ENCODE measurements around the gene TRAPPC10.

DNA sequence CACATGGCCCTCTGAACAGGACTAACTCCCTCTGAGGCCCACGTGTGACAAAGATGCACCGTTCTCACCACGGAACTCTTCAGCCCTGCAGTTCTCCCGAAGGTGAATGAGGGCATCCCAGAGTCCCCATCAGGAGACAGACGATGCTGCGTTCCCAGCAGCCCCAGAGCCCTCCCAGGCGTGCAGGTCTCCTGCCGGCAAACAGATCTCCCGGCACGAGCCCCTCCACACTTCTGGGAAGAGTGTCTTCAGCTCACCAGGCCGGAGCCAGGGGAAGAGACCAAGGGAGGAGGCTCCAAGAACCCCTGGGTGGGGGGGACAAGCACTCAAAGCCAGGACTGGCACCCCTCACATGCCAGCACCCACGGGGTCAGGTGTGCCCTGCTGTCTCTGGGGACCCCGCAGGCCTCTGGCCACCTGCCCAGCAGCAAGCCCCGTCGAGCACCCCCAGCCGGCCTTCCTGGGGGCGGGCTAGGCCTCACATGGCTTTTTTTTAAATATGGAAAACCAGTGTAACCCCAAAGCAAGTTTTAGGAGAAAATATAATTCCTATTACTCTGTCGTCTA, 45.1 kb upstream of the TRAPPC10 start:
- TF ChIP-seq, protein P1, sequence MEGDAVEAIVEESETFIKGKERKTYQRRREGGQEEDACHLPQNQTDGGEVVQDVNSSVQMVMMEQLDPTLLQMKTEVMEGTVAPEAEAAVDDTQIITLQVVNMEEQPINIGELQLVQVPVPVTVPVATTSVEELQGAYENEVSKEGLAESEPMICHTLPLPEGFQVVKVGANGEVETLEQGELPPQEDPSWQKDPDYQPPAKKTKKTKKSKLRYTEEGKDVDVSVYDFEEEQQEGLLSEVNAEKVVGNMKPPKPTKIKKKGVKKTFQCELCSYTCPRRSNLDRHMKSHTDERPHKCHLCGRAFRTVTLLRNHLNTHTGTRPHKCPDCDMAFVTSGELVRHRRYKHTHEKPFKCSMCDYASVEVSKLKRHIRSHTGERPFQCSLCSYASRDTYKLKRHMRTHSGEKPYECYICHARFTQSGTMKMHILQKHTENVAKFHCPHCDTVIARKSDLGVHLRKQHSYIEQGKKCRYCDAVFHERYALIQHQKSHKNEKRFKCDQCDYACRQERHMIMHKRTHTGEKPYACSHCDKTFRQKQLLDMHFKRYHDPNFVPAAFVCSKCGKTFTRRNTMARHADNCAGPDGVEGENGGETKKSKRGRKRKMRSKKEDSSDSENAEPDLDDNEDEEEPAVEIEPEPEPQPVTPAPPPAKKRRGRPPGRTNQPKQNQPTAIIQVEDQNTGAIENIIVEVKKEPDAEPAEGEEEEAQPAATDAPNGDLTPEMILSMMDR (IDR thresholded peaks at IDR 0.05) = no peak
- TF ChIP-seq POLR2A (IDR thresholded peaks at IDR 0.05) = no peak
